ENCODE data around the gene VAPA. TPM values are rescaled to one million over a fixed set of nuclear protein-coding genes. Genes with fewer than 3 reads are reported as not detected.

The VAPA gene
- total and polyA plus RNA-seq, 12 donors = 33.2 to 269 (median 219) TPM

DNA sequence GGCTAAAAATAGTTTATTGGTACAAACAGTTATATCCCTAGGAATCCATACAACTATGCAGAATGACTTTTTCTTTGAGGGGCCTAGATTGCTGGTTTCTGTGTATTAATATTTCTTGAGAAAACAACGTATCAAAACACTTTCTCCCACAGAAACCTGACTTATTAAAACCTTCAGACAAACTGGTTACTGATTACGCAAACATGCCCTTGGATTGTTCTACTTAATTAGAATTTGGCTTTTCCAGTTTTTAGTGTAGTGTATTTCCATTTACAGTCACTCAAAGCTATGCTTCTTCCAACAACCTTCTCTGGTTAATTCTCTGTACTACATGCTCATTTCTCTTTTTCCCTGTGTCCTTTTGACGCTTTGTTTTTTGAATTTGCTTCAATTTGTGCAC is 20.0 kb downstream of the VAPA start:
- Histone ChIP-seq H3K4me3 (no peak overlapping the region), H3K4me1 (peaks cover 0 to 47% (median 39%) of the 10 kb centered on the region in 9 donors), H3K27me3 (no peaks in the 10 kb centered on the region), H3K9me3 (no peaks in the 10 kb centered on the region), H3K36me3 (peaks cover 0 to 74% (median 30%) of the 10 kb centered on the region in 9 donors), H3K27ac (no peak overlapping the region)
- intact Hi-C loops (cut with DNase I) = no loop called here
- 95 to 96% methylated on average over 3 of the region's 3 CpGs for WGBS, 2 donors
- ATAC-seq (no peak), DNase-seq (no peak)
- TF ChIP-seq, protein P1, sequence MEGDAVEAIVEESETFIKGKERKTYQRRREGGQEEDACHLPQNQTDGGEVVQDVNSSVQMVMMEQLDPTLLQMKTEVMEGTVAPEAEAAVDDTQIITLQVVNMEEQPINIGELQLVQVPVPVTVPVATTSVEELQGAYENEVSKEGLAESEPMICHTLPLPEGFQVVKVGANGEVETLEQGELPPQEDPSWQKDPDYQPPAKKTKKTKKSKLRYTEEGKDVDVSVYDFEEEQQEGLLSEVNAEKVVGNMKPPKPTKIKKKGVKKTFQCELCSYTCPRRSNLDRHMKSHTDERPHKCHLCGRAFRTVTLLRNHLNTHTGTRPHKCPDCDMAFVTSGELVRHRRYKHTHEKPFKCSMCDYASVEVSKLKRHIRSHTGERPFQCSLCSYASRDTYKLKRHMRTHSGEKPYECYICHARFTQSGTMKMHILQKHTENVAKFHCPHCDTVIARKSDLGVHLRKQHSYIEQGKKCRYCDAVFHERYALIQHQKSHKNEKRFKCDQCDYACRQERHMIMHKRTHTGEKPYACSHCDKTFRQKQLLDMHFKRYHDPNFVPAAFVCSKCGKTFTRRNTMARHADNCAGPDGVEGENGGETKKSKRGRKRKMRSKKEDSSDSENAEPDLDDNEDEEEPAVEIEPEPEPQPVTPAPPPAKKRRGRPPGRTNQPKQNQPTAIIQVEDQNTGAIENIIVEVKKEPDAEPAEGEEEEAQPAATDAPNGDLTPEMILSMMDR (IDR thresholded peaks at IDR 0.05) = no peak

DNA sequence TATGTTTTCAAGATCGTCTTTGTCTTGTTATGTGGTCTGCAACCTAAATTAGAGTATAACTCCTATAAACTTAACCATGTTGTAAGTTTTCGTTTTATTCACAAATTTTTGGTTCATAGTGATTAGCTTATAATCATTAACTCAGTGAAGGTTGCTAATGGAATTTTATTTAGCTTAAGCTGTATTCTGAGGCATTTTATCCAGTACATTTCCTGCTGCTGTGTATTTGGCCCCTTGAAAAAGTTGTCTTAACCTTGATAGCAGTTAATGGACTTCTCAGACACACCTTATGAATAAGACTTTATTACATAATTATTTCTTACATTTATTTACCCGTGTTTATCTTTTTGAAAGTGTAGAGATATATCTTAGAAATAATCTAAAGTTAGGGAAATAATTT is 20.5 kb downstream of the VAPA start:
- 90 to 91% methylated on average over 3 of the region's 3 CpGs for WGBS, 2 donors
- Histone ChIP-seq H3K27me3 (no peaks in the 10 kb centered on the region), H3K36me3 (peaks cover 0 to 78% (median 32%) of the 10 kb centered on the region in 9 donors), H3K4me1 (peaks cover 0 to 43% (median 35%) of the 10 kb centered on the region in 9 donors), H3K27ac (no peak overlapping the region), H3K4me3 (no peak overlapping the region), H3K9me3 (no peaks in the 10 kb centered on the region)
- TF ChIP-seq, protein P1 (IDR thresholded peaks at IDR 0.05) = no peak
- intact Hi-C loops (cut with DNase I) = no loop called here
- ATAC-seq (no peak), DNase-seq (no peak)

DNA sequence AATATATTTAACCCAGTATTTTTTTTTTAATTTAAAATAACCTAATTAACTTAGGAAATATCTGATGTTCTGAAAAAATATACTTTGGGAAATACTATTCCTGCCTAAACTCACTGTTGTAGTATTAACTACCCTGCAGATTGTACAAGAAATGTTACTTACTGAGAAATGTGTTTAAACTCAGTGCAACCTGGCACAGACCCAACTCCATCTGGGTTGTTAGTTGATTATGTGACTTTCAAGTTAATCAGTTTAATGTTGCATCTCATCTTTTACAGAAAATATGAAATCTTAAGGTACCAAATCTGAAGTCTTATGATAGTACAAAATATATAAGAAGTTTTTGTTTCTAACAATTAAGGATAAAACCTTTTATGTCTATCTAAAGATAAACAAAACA is 27.3 kb downstream of the VAPA start:
- no peak for ATAC-seq
- Histone ChIP-seq H3K27me3 (no peaks in the 10 kb centered on the region), H3K9me3 (no peaks in the 10 kb centered on the region), H3K4me1 (peaks cover 0 to 3% (median 0%) of the 10 kb centered on the region in 9 donors), H3K36me3 (peaks cover 0 to 99% (median 34%) of the 10 kb centered on the region in 9 donors), H3K27ac (no peak overlapping the region), H3K4me3 (no peak overlapping the region)
- TF ChIP-seq, protein P1 (IDR thresholded peaks at IDR 0.05) = no peak
- intact Hi-C loops (cut with DNase I) = loop anchor here in 2 of 10 donors (10.0 kb wide), 2 partner anchors 136 to 246 kb away; no protein-coding TSS in a partner anchor
- no peak for DNase-seq

DNA sequence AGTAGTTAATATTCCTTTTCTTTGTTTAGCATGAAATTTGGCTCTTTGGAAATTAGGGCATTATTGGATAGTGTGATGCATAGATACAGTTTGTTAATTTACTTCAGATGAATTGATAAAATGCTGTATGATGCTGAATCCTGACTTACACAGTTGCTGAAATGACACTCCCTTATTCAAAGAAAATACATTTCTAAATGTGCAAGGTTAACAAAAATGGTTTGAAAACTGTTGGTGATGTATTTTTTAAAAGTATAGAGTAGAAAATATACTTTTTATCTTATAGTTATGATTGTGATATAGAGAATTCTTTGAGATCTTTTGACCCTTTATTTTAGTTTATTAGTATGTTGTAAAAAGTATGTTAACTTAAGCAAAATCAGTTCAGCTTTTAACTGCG is 27.8 kb downstream of the VAPA start:
- ATAC-seq (no peak), DNase-seq (no peak)
- Histone ChIP-seq H3K36me3 (peaks cover 0 to 99% (median 31%) of the 10 kb centered on the region in 9 donors), H3K27me3 (no peaks in the 10 kb centered on the region), H3K9me3 (no peaks in the 10 kb centered on the region), H3K27ac (no peak overlapping the region), H3K4me1 (peaks cover 0 to 3% (median 0%) of the 10 kb centered on the region in 9 donors), H3K4me3 (no peak overlapping the region)
- WGBS, 2 donors = 93 to 98% methylated on average over 1 of the region's 1 CpG
- intact Hi-C loops (cut with DNase I) = loop anchor here in 2 of 10 donors (10.0 kb wide), 2 partner anchors 137 to 247 kb away; no protein-coding TSS in a partner anchor
- TF ChIP-seq, protein P1 (IDR thresholded peaks at IDR 0.05) = no peak
